ENCODE measurements around the gene ARL6. TPM values are rescaled to one million over a fixed set of nuclear protein-coding genes. Genes with fewer than 3 reads are reported as not detected.
A peak's percentile ranks its signal among the peaks of the same experiment; 100 is the strongest.

Gene ARL6, protein sequence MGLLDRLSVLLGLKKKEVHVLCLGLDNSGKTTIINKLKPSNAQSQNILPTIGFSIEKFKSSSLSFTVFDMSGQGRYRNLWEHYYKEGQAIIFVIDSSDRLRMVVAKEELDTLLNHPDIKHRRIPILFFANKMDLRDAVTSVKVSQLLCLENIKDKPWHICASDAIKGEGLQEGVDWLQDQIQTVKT
- polyA plus RNA-seq (ENCODE audit: insufficient read length in 4 of 4), result 10 to 100 TPM; 13.8 to 17.1 (median 16.4) TPM

DNA sequence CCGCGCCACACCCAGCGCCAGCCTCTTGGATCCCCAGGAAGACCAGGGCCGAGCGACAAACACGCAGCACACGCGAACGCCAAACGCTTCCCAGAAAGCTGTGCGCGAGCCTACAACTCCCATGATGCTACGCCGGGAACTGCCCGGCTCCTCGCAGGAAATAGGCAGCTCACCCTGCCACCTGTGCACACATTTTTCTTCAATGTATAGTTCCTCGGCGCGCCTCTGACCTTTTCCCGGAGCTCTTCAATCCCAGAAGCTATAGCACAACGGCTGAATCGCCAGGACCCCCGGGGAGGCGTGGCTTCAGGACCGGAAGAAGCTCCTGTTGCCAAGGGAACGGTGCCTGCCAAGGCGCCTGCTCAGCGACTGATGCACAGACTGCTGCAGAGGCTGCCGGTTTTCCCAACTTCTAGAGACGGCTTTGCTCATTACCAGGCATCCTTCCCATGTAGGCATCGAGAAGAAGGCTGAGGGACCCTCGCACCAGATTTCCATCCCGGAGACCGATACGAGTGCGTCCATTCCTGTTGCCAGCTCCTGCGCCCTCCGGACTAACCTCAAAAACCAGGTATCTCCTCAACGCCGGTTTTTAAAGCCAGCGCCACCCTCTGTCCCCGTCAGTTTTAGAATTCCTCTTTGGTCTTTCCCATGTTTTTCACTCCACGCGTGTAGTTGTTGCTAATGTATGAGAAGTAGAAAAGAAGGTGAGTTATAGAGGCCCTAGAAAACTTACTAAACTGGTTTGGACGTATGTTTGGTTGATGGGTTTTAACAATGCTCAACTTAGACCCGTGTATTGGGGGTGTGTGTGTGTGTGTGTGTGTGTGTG lies at the start of gene ARL6:
Gene ARL6 (plus strand): TSS at position 352 of the 832 bp plus-strand sequence. CDS start 3,350 bp downstream, outside the sequence.
- DNase-seq (ENCODE audit: low read depth in 4 of 4, low spot score in 2 of 4), result peak; percentile 72 to 94 (median 82)

DNA sequence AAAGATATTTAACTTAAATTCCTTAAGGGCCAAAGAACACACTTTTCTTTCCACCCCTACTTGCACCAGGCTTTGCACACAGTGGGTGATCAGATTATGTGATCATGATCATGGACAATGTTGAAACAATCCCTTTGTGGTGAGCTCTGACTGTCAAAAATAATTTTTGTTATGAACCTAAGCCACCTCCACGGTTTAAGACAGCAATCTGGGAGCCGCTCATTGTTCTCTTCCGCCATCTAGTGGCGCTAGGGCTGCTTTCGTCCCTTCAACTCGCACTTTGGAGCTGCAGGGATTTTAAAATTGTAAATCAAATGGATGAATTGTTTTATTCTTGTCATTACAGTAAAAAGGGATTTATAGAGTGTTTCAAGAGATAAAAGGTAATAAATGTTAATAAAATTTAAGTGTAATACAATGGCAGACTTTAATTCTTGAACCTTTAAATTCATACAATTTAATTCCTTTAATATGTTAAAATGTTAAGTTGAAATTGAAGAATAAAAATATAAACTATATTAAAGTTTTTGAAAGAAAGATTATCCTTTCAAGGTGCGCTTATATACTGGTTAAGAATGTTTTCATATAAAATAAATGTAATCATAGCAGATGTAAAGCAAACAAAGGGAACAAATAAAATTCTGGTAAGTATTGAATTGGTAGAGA lies 45.3 kb upstream of the ARL6 start:
- DNase-seq (ENCODE audit: low read depth in 4 of 4, low spot score in 2 of 4), result peak in 2 of 4 donors; percentile 48 to 63

DNA sequence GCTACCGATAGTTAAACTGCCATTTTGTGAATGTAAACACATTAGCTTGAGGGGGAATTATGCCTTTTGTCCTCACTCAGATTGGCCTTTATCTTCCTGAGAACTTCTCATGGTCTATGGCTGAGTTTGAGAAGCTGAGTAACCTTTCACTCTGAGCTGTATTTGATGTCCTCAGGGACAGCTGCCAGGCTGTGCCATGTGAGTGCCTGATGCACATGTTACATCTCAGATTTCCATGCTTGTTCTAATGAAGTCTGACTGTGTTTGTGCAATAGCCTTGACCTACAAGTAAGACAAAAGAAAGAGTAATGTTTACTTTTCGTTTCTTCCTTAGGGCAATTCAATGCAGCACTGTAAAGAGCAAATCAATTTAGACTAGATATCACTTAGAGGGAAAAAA lies 44.1 kb upstream of the ARL6 start:
- no peak for DNase-seq (ENCODE audit: low read depth in 4 of 4, low spot score in 2 of 4)

DNA sequence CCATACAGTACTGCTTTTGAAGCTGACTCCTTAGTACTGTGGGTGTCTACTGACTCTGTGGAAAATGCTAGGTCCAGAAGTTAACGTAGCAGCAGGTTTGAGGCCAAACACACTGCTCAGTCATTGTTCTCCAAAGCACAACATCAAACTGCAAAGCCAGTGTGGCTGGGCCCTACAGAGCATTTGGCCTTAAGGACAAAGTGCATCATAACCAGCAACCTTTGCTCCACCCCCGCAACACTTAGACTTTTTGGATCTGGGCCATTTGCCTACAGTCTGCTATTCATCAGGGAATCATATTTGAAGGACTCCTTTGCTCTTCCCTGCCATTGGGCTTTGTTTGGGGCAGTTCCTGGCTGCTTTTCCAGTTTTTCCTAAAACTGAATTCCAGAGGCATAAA lies 43.1 kb upstream of the ARL6 start:
- no peak for DNase-seq (ENCODE audit: low read depth in 4 of 4, low spot score in 2 of 4)

DNA sequence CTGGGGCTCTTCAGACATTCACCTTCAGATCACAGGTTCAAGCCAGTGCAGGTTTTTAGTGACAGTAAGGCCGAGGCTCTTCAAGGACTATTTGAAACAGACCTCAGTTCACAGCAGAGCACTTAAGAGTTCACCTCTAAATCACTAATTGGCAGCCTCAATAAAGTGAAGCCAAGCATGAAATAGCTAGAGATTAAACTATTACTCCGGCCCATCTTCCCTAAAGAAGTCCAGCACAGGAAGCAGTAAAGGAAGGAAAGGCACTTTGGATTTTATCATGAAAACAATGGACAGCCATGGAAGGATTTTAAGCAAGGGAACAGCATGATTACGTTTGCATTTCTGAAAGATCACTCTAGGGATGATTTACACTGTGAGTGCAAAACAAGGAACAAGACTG lies 27.6 kb upstream of the ARL6 start:
- DNase-seq (ENCODE audit: low read depth in 4 of 4, low spot score in 2 of 4), result peak; percentile 29 to 60 (median 40)

DNA sequence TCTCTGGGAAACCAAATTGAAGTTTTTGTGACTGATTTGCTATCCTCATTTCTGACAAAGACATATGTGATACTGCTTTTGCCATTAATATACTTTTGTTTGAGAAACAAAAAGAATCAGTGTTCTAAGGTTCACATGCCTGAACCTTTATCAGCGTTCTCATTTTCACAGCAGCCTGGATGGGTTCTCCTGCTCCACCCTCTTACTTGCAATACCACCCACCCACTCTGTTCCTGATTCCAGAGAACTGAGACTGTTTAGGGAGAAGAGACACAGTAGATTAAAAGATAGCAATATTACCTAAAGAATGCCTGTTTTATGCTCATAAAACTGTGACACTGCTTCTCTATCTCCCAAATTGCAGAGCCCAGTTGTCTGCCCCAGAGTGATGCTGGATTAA lies 25.8 kb upstream of the ARL6 start:
- DNase-seq (ENCODE audit: low read depth in 4 of 4, low spot score in 2 of 4), result no peak

DNA sequence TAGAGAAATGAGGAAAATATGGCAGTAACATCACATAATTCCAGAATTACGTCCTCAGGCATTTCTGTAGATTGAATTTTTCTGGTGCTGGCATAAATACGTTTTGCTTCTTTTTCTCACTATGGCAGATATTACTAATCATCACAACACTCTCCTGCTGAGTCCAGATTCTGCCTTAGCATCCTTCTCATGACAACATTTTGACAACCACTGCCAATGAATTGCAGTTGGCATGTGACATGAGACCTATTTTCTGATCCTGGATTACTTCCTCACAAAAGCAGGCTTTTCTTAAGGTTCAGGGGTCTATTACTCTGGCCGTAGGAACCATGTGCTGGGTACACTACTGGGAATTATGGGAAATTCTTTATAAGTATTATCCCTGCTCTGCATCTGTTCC lies 22.5 kb upstream of the ARL6 start:
- DNase-seq (ENCODE audit: low read depth in 4 of 4, low spot score in 2 of 4), result no peak

DNA sequence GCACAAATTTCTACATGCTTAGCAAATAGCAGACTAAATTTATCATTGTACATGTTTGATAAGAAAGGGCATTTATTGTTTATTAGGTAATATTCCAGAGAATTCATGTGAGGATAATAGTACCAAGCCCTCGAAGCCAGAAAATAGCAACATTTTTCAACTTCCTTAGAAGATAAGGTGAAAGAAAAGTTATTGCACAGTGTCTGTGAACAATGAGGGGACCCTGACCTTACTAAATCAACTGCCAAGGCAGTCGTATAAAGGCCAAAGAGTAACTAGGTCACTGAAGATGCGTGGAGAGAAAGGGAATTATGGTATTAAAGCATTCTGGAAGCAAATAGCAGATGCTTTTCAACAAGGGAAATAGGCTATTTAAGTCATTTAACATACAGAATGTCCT lies 20.3 kb upstream of the ARL6 start:
- DNase-seq (ENCODE audit: low read depth in 4 of 4, low spot score in 2 of 4), result no peak

DNA sequence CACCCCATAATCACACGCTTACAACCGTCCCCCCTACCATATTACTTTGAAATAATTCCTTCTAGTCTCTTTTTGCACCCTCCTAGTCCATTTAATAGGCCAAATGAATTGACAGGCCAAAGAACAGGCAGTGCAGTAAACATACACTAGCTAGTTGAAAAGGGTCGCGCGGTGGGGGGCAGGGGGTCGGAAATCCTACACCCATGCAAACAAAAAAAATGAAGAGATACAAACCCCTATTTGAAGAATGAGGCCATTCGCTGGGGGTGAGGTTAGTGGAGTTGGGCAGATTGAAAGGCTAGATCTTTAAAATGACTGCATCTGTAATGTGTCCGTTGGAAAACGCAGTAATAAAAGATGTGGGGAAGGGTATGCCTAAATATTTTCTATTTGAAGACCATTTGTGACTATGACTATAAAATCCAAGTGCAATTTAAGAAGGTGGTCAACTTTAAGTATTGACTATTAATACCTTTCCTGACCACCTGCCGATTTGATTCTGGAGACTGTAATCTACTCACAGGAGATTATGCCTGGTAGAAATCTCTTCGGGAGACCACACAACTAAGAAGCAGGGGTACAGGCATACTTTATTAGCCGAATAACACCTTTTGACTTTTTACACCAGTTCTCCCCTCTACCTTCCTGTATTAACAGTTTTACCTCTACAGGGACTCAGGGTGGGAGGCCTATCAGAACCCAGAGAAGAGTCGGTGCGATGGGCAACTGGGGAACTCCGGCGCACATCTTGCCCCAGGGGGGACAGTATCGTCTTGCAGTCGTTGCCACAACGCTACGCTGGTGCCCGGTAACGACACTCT lies 762 bp upstream of the ARL6 start:
- peak; percentile 11 to 79 (median 18) for DNase-seq (ENCODE audit: low read depth in 4 of 4, low spot score in 2 of 4)

DNA sequence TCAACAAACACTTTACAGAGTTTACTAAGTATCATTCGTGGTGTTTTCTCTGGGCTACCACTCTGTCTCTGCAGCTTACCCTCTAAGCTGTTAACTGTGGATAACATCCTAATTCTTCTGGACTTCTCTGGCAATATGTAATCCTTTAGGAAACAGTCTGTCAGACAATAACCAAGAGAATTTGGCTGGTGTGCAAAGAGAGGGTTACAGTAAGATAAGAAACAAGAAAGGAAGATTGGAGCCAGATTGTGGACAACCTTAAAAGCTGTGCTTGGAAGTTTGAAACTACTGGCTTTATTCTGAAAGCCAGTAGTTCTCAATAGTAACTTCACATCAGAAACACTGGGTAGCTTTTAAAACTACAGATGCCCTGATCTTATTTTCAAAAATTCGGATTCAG lies 778 bp downstream of the ARL6 start:
- peak in 1 of 4 donors; percentile 1 for DNase-seq (ENCODE audit: low read depth in 4 of 4, low spot score in 2 of 4)

DNA sequence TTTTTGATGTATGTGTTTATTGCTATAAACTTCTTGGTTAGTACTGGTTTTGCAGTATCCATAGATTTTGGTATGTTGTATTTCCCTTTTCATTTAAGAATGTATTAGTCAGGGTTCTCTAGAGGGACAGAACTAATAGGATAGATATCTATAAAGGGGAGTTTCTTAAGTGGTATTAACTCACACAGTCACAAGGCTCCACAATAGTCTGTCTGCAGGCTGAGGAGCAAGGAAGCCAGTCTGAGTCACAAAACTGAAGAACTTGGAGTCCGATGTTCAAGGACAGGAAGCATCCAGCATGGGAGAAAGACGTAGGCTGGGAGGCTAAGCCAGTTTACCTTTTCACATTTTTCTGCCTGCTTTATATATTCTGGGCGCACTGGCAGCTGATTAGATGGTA lies 8.4 kb downstream of the ARL6 start:
- no peak for DNase-seq (ENCODE audit: low read depth in 4 of 4, low spot score in 2 of 4)

DNA sequence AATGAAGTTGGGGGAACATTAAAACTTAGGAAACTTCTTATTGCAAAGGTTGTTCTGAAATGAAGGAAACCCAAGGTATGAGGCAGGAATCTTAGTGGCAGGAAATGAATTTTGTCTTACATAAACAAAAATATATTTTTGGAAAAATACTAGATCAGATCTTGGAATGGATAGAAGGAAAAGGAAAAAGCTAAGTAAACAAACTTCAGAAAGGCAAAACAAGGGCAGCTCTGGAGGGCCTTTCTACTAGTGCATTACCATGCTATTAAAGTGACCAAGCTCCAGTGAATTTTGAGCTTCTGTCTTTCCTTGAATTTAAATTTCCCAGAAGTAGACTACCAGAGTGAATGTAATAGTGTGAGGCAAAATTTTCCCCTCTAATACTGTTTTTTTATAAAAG lies 13.6 kb downstream of the ARL6 start:
- no peak for DNase-seq (ENCODE audit: low read depth in 4 of 4, low spot score in 2 of 4)

DNA sequence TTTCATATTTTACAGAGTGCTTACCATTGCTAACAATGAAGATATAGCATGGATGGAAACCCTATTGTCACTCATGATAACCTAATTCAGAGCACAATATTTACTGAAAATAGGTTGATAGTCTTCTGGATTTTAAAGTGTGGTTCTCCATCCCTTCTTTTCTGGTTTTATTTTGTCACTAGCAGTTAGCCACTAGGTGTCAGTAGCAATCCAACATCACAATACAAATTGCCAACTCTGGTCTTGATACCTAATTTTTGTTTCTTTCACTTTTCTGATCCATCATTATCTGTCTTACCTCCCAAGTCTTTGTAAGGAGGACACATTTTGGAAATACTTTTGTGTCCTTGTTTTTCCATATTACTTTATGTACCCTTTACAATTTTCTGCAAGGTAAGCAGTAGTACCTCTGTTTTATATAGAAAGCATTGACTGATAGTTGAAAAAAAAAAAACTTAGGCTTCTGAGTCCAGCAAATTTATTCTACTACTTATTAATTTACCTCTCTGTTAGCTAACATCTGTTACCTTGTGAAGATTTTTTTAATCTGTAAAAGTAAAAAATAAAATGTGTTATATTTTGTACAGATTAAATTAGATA lies 29.0 kb downstream of the ARL6 start:
- DNase-seq (ENCODE audit: low read depth in 4 of 4, low spot score in 2 of 4), result peak in 3 of 4 donors; percentile 28 to 43 (median 31)

DNA sequence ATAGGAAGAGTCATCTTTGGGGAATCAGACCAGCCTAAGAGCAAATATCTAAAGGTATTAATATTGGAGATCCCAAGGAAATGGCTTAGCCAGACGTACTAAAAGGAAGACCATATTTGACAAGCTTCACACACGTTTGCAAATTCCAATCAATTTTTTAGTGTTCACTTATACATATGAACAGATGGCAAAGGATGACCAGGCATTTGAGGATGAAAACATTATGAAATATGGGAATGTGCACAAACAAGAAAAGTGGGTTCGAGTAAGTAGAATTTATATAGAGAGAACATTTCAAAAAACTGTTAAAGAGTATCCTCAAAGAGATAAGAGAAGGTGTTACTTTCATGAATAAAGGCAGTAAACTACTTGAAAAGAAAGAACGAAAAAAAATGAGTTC lies 31.4 kb downstream of the ARL6 start:
- no peak for DNase-seq (ENCODE audit: low read depth in 4 of 4, low spot score in 2 of 4)

DNA sequence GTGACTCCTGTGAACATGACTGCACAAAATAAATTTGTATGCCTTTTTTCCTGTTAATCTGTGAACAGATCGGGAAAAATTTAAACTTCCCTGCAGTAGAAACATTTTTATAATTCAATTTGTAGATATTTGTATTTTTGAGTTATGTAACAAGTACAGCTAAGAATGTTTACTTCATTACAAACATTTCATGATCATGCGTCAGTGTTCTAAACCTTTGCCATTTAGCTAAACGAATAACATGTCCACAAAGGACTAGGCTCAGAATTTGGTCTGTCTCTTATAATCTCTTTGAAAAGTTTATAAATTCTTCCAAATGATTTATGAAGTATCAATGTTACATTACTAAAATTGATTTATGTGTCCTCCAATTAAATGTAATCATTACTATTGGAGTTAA lies 39.9 kb downstream of the ARL6 start:
- DNase-seq (ENCODE audit: low read depth in 4 of 4, low spot score in 2 of 4), result no peak

DNA sequence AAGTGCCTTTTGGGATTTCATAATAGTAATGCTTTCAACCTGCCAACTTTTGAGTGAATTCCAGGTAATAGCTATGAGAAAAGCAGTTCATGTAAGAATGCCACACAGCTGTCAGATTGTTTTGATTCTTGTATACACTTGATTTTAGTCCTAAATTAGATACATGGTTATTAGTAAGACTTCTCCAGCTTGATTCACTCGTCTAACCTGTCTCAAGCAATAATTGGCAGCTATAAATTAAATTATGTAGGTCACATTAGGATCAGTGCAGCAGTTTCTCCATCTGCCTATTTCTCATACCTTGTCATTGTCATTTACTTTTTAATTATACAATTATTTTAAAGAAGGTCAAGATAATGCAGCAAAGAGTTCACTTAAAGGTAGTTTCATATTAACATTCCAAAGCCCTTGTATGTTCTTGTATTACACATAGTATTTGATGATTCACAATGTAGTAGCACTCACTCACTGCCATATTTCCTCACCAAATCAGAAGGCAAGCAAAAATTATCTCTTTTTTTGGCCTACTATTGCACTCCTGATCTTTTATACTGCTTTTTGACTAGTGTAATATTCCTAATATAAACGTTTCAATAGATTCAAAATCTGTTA lies 46.3 kb downstream of the ARL6 start:
- DNase-seq (ENCODE audit: low read depth in 4 of 4, low spot score in 2 of 4), result no peak

DNA sequence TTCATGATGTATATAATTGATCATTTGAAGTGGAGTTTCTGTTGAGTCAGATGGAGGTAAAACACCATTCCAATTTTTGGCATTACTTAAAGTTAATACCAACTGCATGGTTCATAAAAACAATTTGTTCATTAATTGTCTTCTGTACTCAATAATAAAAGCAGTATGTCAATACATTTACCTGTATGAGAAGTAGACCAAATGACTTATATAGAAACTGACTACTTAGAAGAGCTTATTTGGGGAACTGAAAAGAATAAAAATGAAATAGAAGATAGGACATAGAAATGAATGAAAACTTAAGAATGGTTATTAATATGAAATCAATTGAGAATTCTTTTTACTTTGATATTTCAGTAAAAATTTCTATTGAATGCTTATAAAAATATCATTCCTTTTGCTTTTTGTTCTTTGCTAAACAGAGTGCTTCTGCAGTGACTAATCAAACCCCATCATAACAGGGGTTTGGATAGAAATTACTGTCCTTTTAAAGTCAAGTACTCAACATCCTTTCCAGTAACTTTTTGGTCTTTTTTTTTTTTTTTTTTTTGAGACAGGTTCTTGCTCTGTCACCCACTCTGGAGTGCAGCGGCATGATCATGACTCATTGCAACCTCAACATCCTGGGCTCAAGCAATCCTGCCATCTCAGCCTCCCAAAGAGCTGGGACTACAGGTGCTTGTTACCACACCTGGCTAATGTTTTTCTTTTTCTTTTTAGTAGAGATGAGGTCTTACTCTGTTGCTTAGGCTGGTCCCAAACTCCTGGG lies 50.8 kb downstream of the ARL6 start:
- DNase-seq (ENCODE audit: low read depth in 4 of 4, low spot score in 2 of 4), result no peak

DNA sequence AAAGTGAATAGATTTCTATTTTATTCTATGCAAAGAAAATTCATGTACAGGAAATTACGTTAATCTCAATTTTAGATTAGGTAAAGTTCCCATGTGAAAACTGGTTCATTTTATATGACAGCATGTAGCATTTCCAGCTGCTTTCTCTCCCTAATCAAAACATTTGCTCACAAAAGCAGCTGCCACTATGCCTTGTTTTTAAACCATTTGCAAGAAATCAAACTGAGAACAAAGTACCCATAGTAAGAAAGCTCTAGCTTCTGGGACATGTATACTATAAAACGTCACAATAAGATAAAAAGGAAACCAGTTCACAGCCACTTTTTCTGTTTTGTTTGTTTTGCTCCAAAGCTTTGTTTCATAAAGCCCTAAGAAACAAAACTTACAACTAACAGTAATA lies 52.3 kb downstream of the ARL6 start:
- DNase-seq (ENCODE audit: low read depth in 4 of 4, low spot score in 2 of 4), result no peak

DNA sequence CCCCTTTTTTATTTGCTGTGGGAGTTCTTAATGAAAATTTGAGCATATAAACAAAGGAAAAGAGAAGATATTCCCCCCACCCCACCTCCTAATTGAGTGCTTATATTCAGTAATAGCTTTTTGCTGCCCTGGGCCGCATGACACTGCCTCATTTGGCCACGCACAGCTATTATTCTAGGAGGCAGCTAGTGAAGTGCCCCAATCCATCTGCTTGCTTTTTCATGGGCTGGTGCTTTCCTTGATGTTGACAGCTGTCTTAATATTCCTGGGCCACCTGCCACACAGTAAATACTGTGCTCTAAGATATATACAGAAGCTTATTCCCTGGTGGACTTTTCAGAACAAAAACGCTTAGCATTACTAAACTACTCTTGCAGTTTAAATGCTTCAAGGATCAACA lies 53.4 kb downstream of the ARL6 start:
- DNase-seq (ENCODE audit: low read depth in 4 of 4, low spot score in 2 of 4), result no peak

All from left renal cortex interstitium (tissue), 4 donors.